HG03159 (cell line): Measurements from ENCODE around the gene ZNF814.
"Not testable (repeated sequence)": the region's sequence is repeated elsewhere in the genome, so short reads cannot be mapped to it uniquely, and the experiment has no call there.

Experiments
- ATAC-seq: cut with Tn5 transposase; IDR thresholded peaks from one replicate; pipeline ENCODE4 v1.9.1; 2021; ENCODE audit warnings: mild to moderate bottlenecking, moderate library complexity; ENCODE audit not compliant: unreplicated experiment

Gene ZNF814

GRCh38 chr19:57888560-57889231 is at the start of gene ZNF814:
TSS of gene ZNF814 (minus strand) at chr19:57889037. CDS start at chr19:57888802, 235 bp downstream.
- peak; percentile 77 for ATAC-seq

GRCh38 chr19:57935731-57936130 is 46.9 kb upstream of the ZNF814 start:
- ATAC-seq = no peak

GRCh38 chr19:57934820-57935665 is 46.2 kb upstream of the ZNF814 start, which contains the start of gene ZNF418:
TSS of gene ZNF418 (minus strand) at chr19:57935402. CDS start at chr19:57933822, 1,580 bp downstream.
- ATAC-seq = peak; percentile 79

GRCh38 chr19:57927587-57927986 is 38.8 kb upstream of the ZNF814 start:
- no peak for ATAC-seq

- ATAC-seq = peak; percentile 98
Measured at GRCh38 chr19:57916168-57916995, 27.5 kb upstream of the ZNF814 start, which contains the start of gene ZNF417. TSS of gene ZNF417 (minus strand) at chr19:57916592. CDS start at chr19:57916411, 181 bp downstream.

- no peak for ATAC-seq
Measured at GRCh38 chr19:57914531-57914930, 25.7 kb upstream of the ZNF814 start.

- no peak for ATAC-seq
Measured at GRCh38 chr19:57907394-57907793, 18.6 kb upstream of the ZNF814 start.

- ATAC-seq = no peak
Measured at GRCh38 chr19:57905258-57905657, 16.4 kb upstream of the ZNF814 start.

GRCh38 chr19:57903618-57904184 is 14.9 kb upstream of the ZNF814 start:
- ATAC-seq = no peak

GRCh38 chr19:57900311-57900710 is 11.5 kb upstream of the ZNF814 start:
- no peak for ATAC-seq

GRCh38 chr19:57890706-57891105 is 1.9 kb upstream of the ZNF814 start:
- ATAC-seq = not testable (repeated sequence)

- ATAC-seq = no peak
Measured at GRCh38 chr19:57888107-57888559, 704 bp downstream of the ZNF814 start.

GRCh38 chr19:57887195-57887941 is 1.5 kb downstream of the ZNF814 start:
- ATAC-seq = no peak

GRCh38 chr19:57886046-57886445 is 2.8 kb downstream of the ZNF814 start:
- ATAC-seq = no peak

- ATAC-seq = not testable (repeated sequence)
Measured at GRCh38 chr19:57873883-57874799, 14.7 kb downstream of the ZNF814 start.

GRCh38 chr19:57872450-57872849 is 16.4 kb downstream of the ZNF814 start:
- no peak for ATAC-seq

GRCh38 chr19:57870225-57870624 is 18.6 kb downstream of the ZNF814 start:
- no peak for ATAC-seq

- ATAC-seq = not testable (repeated sequence)
Measured at GRCh38 chr19:57869655-57870054, 19.2 kb downstream of the ZNF814 start.
